ENCODE results near the gene RNF157.

Gene RNF157

GRCh38 chr17:76123749-76124581, 116.3 kb downstream of the RNF157 start:
- H4K20me1 ChIP-seq (ENCODE audit: insufficient read depth): no peaks in the 10 kb centered on the region
- H3K4me3 ChIP-seq (IDR thresholded peaks at IDR 0.05; ENCODE audit: insufficient read depth, low read depth, low read length): no peak overlapping the region
- H3K27me3 ChIP-seq (ENCODE audit: insufficient read depth, low read depth): no peaks in the 10 kb centered on the region
- no peaks in the 10 kb centered on the region for H3K79me2 ChIP-seq (ENCODE audit: insufficient read depth, low read depth)
- H3K27ac ChIP-seq: no peak overlapping the region
- H3K9ac ChIP-seq: no peak overlapping the region
- H3K4me1 ChIP-seq (ENCODE audit: low read depth, poor library complexity, severe bottlenecking): peaks cover 5% of the 10 kb centered on the region
- H3K4me2 ChIP-seq: no peak overlapping the region
- TF ChIP-seq CTCF (conservative IDR thresholded peaks at IDR 0.05; ENCODE audit: low read depth, low read length): no peak
- H2AFZ ChIP-seq (ENCODE audit: low read depth): no peak overlapping the region
- no peaks in the 10 kb centered on the region for H3K36me3 ChIP-seq (ENCODE audit: insufficient read depth)

GRCh38 chr17:76123191-76123499, 117.1 kb downstream of the RNF157 start:
- H3K36me3 ChIP-seq (ENCODE audit: insufficient read depth): no peaks in the 10 kb centered on the region
- no peak overlapping the region for H2AFZ ChIP-seq (ENCODE audit: low read depth)
- H4K20me1 ChIP-seq (ENCODE audit: insufficient read depth): no peaks in the 10 kb centered on the region
- H3K4me1 ChIP-seq (ENCODE audit: low read depth, poor library complexity, severe bottlenecking): peaks cover 5% of the 10 kb centered on the region
- no peak overlapping the region for H3K27ac ChIP-seq
- no peak overlapping the region for H3K4me2 ChIP-seq
- H3K27me3 ChIP-seq (ENCODE audit: insufficient read depth, low read depth): no peaks in the 10 kb centered on the region
- H3K79me2 ChIP-seq (ENCODE audit: insufficient read depth, low read depth): no peaks in the 10 kb centered on the region
- no peak for TF ChIP-seq CTCF (conservative IDR thresholded peaks at IDR 0.05; ENCODE audit: low read depth, low read length)
- H3K9ac ChIP-seq: no peak overlapping the region
- H3K4me3 ChIP-seq (IDR thresholded peaks at IDR 0.05; ENCODE audit: insufficient read depth, low read depth, low read length): no peak overlapping the region

GRCh38 chr17:76122431-76123190, 117.7 kb downstream of the RNF157 start:
- Histone ChIP-seq H4K20me1 (ENCODE audit: insufficient read depth) (no peaks in the 10 kb centered on the region), H3K4me2 (no peak overlapping the region)

GRCh38 chr17:76121932-76122430, 118.3 kb downstream of the RNF157 start:
- Histone ChIP-seq H3K27me3 (ENCODE audit: insufficient read depth, low read depth) (no peaks in the 10 kb centered on the region), H3K4me2 (peak overlapping the region; percentile 16; the same call in 1 of the 2 replicates), H4K20me1 (ENCODE audit: insufficient read depth) (no peaks in the 10 kb centered on the region), H3K79me2 (ENCODE audit: insufficient read depth, low read depth) (no peaks in the 10 kb centered on the region), H3K4me1 (ENCODE audit: low read depth, poor library complexity, severe bottlenecking) (peaks cover 5% of the 10 kb centered on the region), H3K9ac (peak overlapping the region; percentile 30; the same call in 1 of the 2 replicates), H3K27ac (no peak overlapping the region), H3K4me3 (IDR thresholded peaks at IDR 0.05; ENCODE audit: insufficient read depth, low read depth, low read length) (no peak overlapping the region), H2AFZ (ENCODE audit: low read depth) (peak overlapping the region; percentile 94), H3K36me3 (ENCODE audit: insufficient read depth) (no peaks in the 10 kb centered on the region)
- no peak for TF ChIP-seq CTCF (conservative IDR thresholded peaks at IDR 0.05; ENCODE audit: low read depth, low read length)

More at GRCh38 chr17:76122431-76123190, 117.7 kb downstream of the RNF157 start:
- Histone ChIP-seq H3K4me3 (IDR thresholded peaks at IDR 0.05; ENCODE audit: insufficient read depth, low read depth, low read length) (no peak overlapping the region), H3K79me2 (ENCODE audit: insufficient read depth, low read depth) (no peaks in the 10 kb centered on the region), H3K27ac (no peak overlapping the region), H3K4me1 (ENCODE audit: low read depth, poor library complexity, severe bottlenecking) (peaks cover 5% of the 10 kb centered on the region), H3K27me3 (ENCODE audit: insufficient read depth, low read depth) (no peaks in the 10 kb centered on the region), H3K36me3 (ENCODE audit: insufficient read depth) (no peaks in the 10 kb centered on the region), H2AFZ (ENCODE audit: low read depth) (no peak overlapping the region), H3K9ac (no peak overlapping the region)
- no peak for TF ChIP-seq CTCF (conservative IDR thresholded peaks at IDR 0.05; ENCODE audit: low read depth, low read length)

Measured in KMS-11 (cell line).